ACC112 (cell line): ENCODE measurements around the gene FRRS1L.

Experiments
- H2AFZ ChIP-seq: fragments of 200-600 bp; sonication (generic); one replicate; pipeline ENCODE4 v1.6.0; 2017; ENCODE audit warnings: antibody characterized with exemption, low read length; ENCODE audit not compliant: unreplicated experiment
- H3K27ac ChIP-seq: fragments of 200-600 bp; sonication (generic); 2 replicates; pipeline ENCODE4 v1.5.1; 2014; ENCODE audit warnings: low read depth, mild to moderate bottlenecking, antibody characterized with exemption, low read length, moderate library complexity
- H3K27me3 ChIP-seq: fragments of 200-600 bp; sonication (generic); 2 replicates; pipeline ENCODE4 v1.6.1; 2014; ENCODE audit warnings: mild to moderate bottlenecking, antibody characterized with exemption, low read length, moderate library complexity, mixed read lengths; ENCODE audit not compliant: insufficient read depth
- H3K36me3 ChIP-seq: fragments of 200-600 bp; sonication (generic); 2 replicates; pipeline ENCODE4 v1.6.1; 2016; ENCODE audit warnings: mild to moderate bottlenecking, antibody characterized with exemption, low read length, moderate library complexity, mixed read lengths; ENCODE audit not compliant: insufficient read depth
- H3K4me1 ChIP-seq: fragments of 200-600 bp; sonication (generic); one replicate; pipeline ENCODE4 v1.6.1; 2016; ENCODE audit warnings: low read length, mixed read lengths; ENCODE audit not compliant: insufficient read depth, unreplicated experiment, control insufficient read depth
- H3K4me3 ChIP-seq: fragments of 200-600 bp; sonication (generic); 2 replicates; pipeline ENCODE4 v1.5.1; 2014; ENCODE audit warnings: mild to moderate bottlenecking, low read depth, low read length
- H3K79me2 ChIP-seq: fragments of 200-600 bp; sonication (generic); one replicate; pipeline ENCODE4 v1.6.0; 2016; ENCODE audit warnings: low read length; ENCODE audit not compliant: control insufficient read depth, unreplicated experiment, insufficient read depth

FRRS1L gene

DNA sequence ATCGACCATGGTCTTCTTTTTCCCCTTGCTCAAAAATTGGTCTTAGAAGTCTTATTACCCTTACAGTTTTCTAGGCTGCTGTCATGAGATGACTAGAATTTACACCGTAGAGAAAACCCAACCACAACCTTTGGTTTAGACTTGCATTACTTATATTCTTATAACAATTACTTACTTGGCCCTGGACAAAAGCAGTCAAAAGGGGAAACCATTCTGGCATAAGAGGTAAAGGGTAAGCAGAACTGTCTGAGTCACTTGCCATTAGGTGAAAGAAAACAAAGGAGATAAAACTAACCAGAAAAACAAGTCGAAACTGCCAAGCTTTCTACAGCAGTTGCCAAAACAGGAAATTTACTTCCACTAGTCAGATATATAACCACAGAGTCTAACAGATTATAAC, 65.2 kb downstream of the FRRS1L start:
- H3K79me2 ChIP-seq: peaks cover 83% of the 10 kb centered on the region
- peaks cover 27% of the 10 kb centered on the region for H3K36me3 ChIP-seq
- H3K27me3 ChIP-seq: no peaks in the 10 kb centered on the region
- no peak overlapping the region for H2AFZ ChIP-seq
- peaks cover 42% of the 10 kb centered on the region for H3K4me1 ChIP-seq
- H3K4me3 ChIP-seq: peak overlapping the region; percentile 53; the same call in 1 of the 2 replicates
- H3K27ac ChIP-seq: peak overlapping the region; percentile 83

DNA sequence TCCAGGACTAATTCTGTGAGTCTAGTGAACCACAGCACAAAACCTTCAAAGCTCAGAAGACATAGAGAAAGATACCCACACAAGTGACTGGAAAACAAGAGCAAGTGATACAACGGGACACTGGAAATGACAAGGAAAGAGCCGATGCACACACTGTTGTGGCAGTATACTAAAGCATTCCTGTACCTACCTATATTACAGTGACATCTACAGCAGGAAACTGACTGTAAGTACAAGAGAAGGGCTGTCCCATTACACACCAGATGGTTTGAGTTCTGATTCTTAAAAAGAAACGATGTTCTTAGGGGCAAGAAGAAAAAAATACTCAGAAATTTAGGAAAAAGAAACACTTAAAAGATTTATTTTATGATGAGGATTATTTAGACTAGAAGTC, 65.8 kb downstream of the FRRS1L start:
- no peak overlapping the region for H2AFZ ChIP-seq
- H3K79me2 ChIP-seq: peaks cover 83% of the 10 kb centered on the region
- peak overlapping the region; percentile 83 for H3K27ac ChIP-seq
- peaks cover 40% of the 10 kb centered on the region for H3K4me1 ChIP-seq
- H3K36me3 ChIP-seq: peaks cover 27% of the 10 kb centered on the region
- H3K27me3 ChIP-seq: no peaks in the 10 kb centered on the region
- H3K4me3 ChIP-seq: peak overlapping the region; percentile 53; the same call in 1 of the 2 replicates

GRCh38 chr9:109100543-109101201, 66.4 kb downstream of the FRRS1L start:
- Histone ChIP-seq H3K27ac (no peak overlapping the region; the same call in 1 of the 2 replicates), H3K27me3 (no peaks in the 10 kb centered on the region), H2AFZ (no peak overlapping the region), H3K79me2 (peaks cover 85% of the 10 kb centered on the region), H3K4me3 (no peak overlapping the region), H3K4me1 (peaks cover 40% of the 10 kb centered on the region), H3K36me3 (peaks cover 27% of the 10 kb centered on the region)

DNA sequence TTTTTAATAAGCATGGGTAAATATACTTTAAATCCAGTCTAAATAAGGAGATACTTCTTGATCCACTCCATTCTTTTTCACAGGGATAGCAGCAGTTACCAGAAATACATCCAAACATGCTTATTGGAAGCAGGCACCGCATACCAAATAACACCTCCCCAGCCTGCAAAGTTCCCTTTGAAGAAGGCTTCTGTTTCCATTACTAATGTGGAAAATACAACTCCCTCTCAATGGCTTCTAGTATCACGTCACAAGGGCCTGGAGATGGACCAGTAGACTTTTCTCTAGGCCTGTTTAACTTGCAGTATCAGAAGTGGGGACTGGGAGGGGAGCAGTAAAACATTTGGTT, 68.1 kb downstream of the FRRS1L start:
- Histone ChIP-seq H3K4me1 (peaks cover 40% of the 10 kb centered on the region), H3K27me3 (no peaks in the 10 kb centered on the region), H3K4me3 (no peak overlapping the region), H3K36me3 (peaks cover 20% of the 10 kb centered on the region), H3K27ac (peak overlapping the region; percentile 79), H3K79me2 (peaks cover 87% of the 10 kb centered on the region), H2AFZ (no peak overlapping the region)

DNA sequence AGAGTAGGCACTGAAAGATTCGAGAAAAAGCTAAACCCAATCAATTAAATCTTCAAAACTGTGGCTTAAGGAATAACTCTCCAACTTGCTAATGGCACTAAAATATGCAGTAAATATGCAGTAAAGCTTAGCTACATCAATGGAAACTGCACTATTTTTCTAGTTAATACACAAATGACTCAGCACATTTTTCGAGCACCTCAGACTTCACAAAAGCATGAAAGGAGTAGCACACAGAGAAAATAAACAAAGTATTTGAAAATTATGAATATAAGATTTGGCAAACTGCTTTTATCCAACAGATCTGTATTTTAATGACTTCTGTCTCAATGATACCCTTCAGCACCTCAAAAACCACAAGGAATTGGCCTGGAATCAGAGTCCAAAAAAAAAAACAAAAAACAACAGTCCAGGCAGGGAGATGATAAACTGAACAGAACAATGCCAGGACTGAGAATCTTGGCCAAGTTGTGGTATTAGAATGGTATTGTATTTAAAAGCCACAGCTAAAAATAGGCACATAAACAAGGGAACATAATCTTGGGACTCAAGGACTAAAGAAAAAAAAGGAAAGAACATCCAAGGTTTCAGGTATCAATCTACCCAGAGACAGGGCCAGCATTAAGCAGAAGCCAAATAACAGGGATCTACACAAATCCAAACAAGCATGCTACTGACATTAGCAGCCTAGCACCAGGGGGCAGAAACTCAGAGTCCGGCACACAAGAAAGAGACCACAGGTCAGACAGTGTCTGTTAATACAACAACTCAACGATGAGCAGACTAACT, 68.7 kb downstream of the FRRS1L start:
- H3K27me3 ChIP-seq: no peaks in the 10 kb centered on the region
- H3K79me2 ChIP-seq: peaks cover 88% of the 10 kb centered on the region
- peak overlapping the region; percentile 79 for H3K27ac ChIP-seq
- H2AFZ ChIP-seq: no peak overlapping the region
- H3K4me1 ChIP-seq: peaks cover 40% of the 10 kb centered on the region
- peak overlapping the region; percentile 28; the same call in 1 of the 2 replicates for H3K4me3 ChIP-seq
- peaks cover 22% of the 10 kb centered on the region for H3K36me3 ChIP-seq

DNA sequence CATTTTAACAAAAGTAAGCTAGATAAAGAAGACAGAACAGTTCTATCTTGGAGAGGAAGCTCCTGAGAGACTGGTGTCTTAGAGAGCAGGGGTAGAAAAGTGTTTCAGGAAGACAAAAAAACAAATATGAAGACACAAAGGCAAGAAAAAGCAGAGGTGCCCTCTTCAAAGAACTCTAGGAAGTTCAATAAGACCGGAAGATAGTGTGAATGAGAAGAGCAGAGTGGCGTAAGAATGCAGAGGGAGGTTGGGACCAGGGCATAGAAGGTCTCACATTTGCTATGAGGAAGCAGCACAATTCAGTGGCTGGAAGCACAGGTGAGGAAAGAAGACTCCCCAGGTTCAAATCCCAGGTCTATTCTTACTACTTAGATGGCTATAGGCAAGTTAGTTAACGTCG, 69.9 kb downstream of the FRRS1L start:
- Histone ChIP-seq H3K27me3 (no peaks in the 10 kb centered on the region), H3K36me3 (peaks cover 24% of the 10 kb centered on the region), H2AFZ (no peak overlapping the region), H3K4me3 (no peak overlapping the region), H3K4me1 (peaks cover 40% of the 10 kb centered on the region), H3K79me2 (peaks cover 80% of the 10 kb centered on the region), H3K27ac (no peak overlapping the region)

DNA sequence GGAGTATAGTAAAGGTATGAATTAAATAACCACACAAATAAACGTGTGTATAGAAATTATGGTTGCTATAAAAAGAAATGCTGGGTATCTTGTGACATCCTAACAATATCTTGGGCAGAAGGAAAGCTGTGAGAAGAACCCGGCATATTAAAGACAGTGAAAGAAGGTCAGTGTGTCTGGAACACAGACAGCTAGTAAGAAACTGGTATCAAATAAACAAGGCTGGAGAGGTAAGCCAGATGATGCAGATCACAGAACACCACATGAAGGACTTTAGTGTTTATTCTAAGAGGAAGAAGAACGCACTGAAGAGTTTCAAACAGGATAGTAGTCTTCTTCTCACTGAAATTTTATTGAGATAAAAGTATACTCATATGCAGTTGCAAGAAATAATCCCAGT, 71.7 kb downstream of the FRRS1L start:
- Histone ChIP-seq H3K79me2 (peaks cover 71% of the 10 kb centered on the region), H3K36me3 (peaks cover 27% of the 10 kb centered on the region), H3K4me3 (no peak overlapping the region), H3K4me1 (peaks cover 33% of the 10 kb centered on the region), H3K27me3 (no peaks in the 10 kb centered on the region), H2AFZ (no peak overlapping the region), H3K27ac (no peak overlapping the region)

- Histone ChIP-seq H3K4me3 (no peak overlapping the region), H3K79me2 (peaks cover 63% of the 10 kb centered on the region), H3K4me1 (peaks cover 29% of the 10 kb centered on the region), H3K36me3 (peaks cover 26% of the 10 kb centered on the region), H3K27me3 (no peaks in the 10 kb centered on the region), H2AFZ (no peak overlapping the region), H3K27ac (no peak overlapping the region)
These were observed 72.8 kb downstream of the FRRS1L start for GRCh38 chr9:109094268-109094667.

- peaks cover 53% of the 10 kb centered on the region for H3K79me2 ChIP-seq
- H2AFZ ChIP-seq: no peak overlapping the region
- peaks cover 37% of the 10 kb centered on the region for H3K36me3 ChIP-seq
- no peaks in the 10 kb centered on the region for H3K27me3 ChIP-seq
- no peak overlapping the region for H3K4me3 ChIP-seq
- peaks cover 17% of the 10 kb centered on the region for H3K4me1 ChIP-seq
- no peak overlapping the region for H3K27ac ChIP-seq
These were observed 74.5 kb downstream of the FRRS1L start for GRCh38 chr9:109092587-109092986.

GRCh38 chr9:109092051-109092580, 74.9 kb downstream of the FRRS1L start:
- H3K4me3 ChIP-seq: no peak overlapping the region
- peaks cover 48% of the 10 kb centered on the region for H3K79me2 ChIP-seq
- H3K27me3 ChIP-seq: no peaks in the 10 kb centered on the region
- peaks cover 42% of the 10 kb centered on the region for H3K36me3 ChIP-seq
- H2AFZ ChIP-seq: no peak overlapping the region
- no peak overlapping the region for H3K27ac ChIP-seq
- H3K4me1 ChIP-seq: peaks cover 14% of the 10 kb centered on the region
